ENCODE measurements around the gene CD177.

Gene CD177

GRCh38 chr19:43353606-43354304 is at the start of gene CD177:
Gene CD177 (plus strand): TSS chr19:43353686. CDS start chr19:43353715, 29 bp downstream.
- Histone ChIP-seq H3K9ac (ENCODE audit: low read depth in 1 of 2, low read length in 2 of 2) (peak within 1 kb of the TSS in 1 of 2 donors; percentile 62), H3K4me1 (ENCODE audit: control insufficient read depth in 2 of 2, insufficient read depth in 2 of 2, low read length in 2 of 2) (peaks cover 16 to 31% of the 10 kb centered on the region in 2 donors), H3K27ac (ENCODE audit: low read depth in 2 of 2, low read length in 2 of 2) (peak within 1 kb of the TSS; percentile 57 to 66), H3K27me3 (ENCODE audit: control insufficient read depth in 2 of 2, insufficient read depth in 2 of 2, low read length in 2 of 2) (no peaks in the 10 kb centered on the region), H3K4me3 (ENCODE audit: low read length in 2 of 2) (peak within 1 kb of the TSS; percentile 56 to 66), H3K36me3 (ENCODE audit: control insufficient read depth in 2 of 2, insufficient read depth in 2 of 2, low read length in 2 of 2) (no peaks in the 10 kb centered on the region), H3K9me3 (ENCODE audit: control insufficient read depth in 2 of 2, low read length in 2 of 2) (no peaks in the 10 kb centered on the region)

- Histone ChIP-seq H3K4me1 (ENCODE audit: control insufficient read depth in 2 of 2, insufficient read depth in 2 of 2, low read length in 2 of 2) (no peaks in the 10 kb centered on the region), H3K27ac (ENCODE audit: low read depth in 2 of 2, low read length in 2 of 2) (no peak overlapping the region), H3K4me3 (ENCODE audit: low read length in 2 of 2) (no peak overlapping the region), H3K27me3 (ENCODE audit: control insufficient read depth in 2 of 2, insufficient read depth in 2 of 2, low read length in 2 of 2) (no peaks in the 10 kb centered on the region), H3K9me3 (ENCODE audit: control insufficient read depth in 2 of 2, low read length in 2 of 2) (peaks cover 0 to 4% of the 10 kb centered on the region in 2 donors), H3K9ac (ENCODE audit: low read depth in 1 of 2, low read length in 2 of 2) (no peak overlapping the region), H3K36me3 (ENCODE audit: control insufficient read depth in 2 of 2, insufficient read depth in 2 of 2, low read length in 2 of 2) (no peaks in the 10 kb centered on the region)
Observed at GRCh38 chr19:43305642-43306041, 47.8 kb upstream of the CD177 start.

- Histone ChIP-seq H3K9me3 (ENCODE audit: control insufficient read depth in 2 of 2, low read length in 2 of 2) (peaks cover 0 to 4% of the 10 kb centered on the region in 2 donors), H3K4me1 (ENCODE audit: control insufficient read depth in 2 of 2, insufficient read depth in 2 of 2, low read length in 2 of 2) (no peaks in the 10 kb centered on the region), H3K36me3 (ENCODE audit: control insufficient read depth in 2 of 2, insufficient read depth in 2 of 2, low read length in 2 of 2) (no peaks in the 10 kb centered on the region), H3K4me3 (ENCODE audit: low read length in 2 of 2) (no peak overlapping the region), H3K27ac (ENCODE audit: low read depth in 2 of 2, low read length in 2 of 2) (no peak overlapping the region), H3K27me3 (ENCODE audit: control insufficient read depth in 2 of 2, insufficient read depth in 2 of 2, low read length in 2 of 2) (no peaks in the 10 kb centered on the region), H3K9ac (ENCODE audit: low read depth in 1 of 2, low read length in 2 of 2) (no peak overlapping the region)
Observed at GRCh38 chr19:43306097-43306496, 47.4 kb upstream of the CD177 start.

GRCh38 chr19:43308244-43308815 is 45.2 kb upstream of the CD177 start:
- Histone ChIP-seq H3K36me3 (ENCODE audit: control insufficient read depth in 2 of 2, insufficient read depth in 2 of 2, low read length in 2 of 2) (no peaks in the 10 kb centered on the region), H3K9me3 (ENCODE audit: control insufficient read depth in 2 of 2, low read length in 2 of 2) (peaks cover 0 to 4% of the 10 kb centered on the region in 2 donors), H3K4me1 (ENCODE audit: control insufficient read depth in 2 of 2, insufficient read depth in 2 of 2, low read length in 2 of 2) (no peaks in the 10 kb centered on the region), H3K4me3 (ENCODE audit: low read length in 2 of 2) (no peak overlapping the region), H3K9ac (ENCODE audit: low read depth in 1 of 2, low read length in 2 of 2) (no peak overlapping the region), H3K27ac (ENCODE audit: low read depth in 2 of 2, low read length in 2 of 2) (no peak overlapping the region), H3K27me3 (ENCODE audit: control insufficient read depth in 2 of 2, insufficient read depth in 2 of 2, low read length in 2 of 2) (no peaks in the 10 kb centered on the region)

- H3K27ac ChIP-seq (ENCODE audit: low read depth in 2 of 2, low read length in 2 of 2), result no peak overlapping the region
- H3K4me3 ChIP-seq (ENCODE audit: low read length in 2 of 2), result no peak overlapping the region
- peaks cover 0 to 4% of the 10 kb centered on the region in 2 donors for H3K9me3 ChIP-seq (ENCODE audit: control insufficient read depth in 2 of 2, low read length in 2 of 2)
- no peaks in the 10 kb centered on the region for H3K27me3 ChIP-seq (ENCODE audit: control insufficient read depth in 2 of 2, insufficient read depth in 2 of 2, low read length in 2 of 2)
- no peaks in the 10 kb centered on the region for H3K4me1 ChIP-seq (ENCODE audit: control insufficient read depth in 2 of 2, insufficient read depth in 2 of 2, low read length in 2 of 2)
- H3K9ac ChIP-seq (ENCODE audit: low read depth in 1 of 2, low read length in 2 of 2), result no peak overlapping the region
- H3K36me3 ChIP-seq (ENCODE audit: control insufficient read depth in 2 of 2, insufficient read depth in 2 of 2, low read length in 2 of 2), result no peaks in the 10 kb centered on the region
Observed at GRCh38 chr19:43309466-43309865, 44.0 kb upstream of the CD177 start.

GRCh38 chr19:43310221-43310620 is 43.3 kb upstream of the CD177 start:
- no peak overlapping the region for H3K4me3 ChIP-seq (ENCODE audit: low read length in 2 of 2)
- H3K4me1 ChIP-seq (ENCODE audit: control insufficient read depth in 2 of 2, insufficient read depth in 2 of 2, low read length in 2 of 2), result no peaks in the 10 kb centered on the region

GRCh38 chr19:43311256-43311655 is 42.2 kb upstream of the CD177 start:
- Histone ChIP-seq H3K9me3 (ENCODE audit: control insufficient read depth in 2 of 2, low read length in 2 of 2) (peaks cover 0 to 4% of the 10 kb centered on the region in 2 donors), H3K27ac (ENCODE audit: low read depth in 2 of 2, low read length in 2 of 2) (no peak overlapping the region), H3K27me3 (ENCODE audit: control insufficient read depth in 2 of 2, insufficient read depth in 2 of 2, low read length in 2 of 2) (no peaks in the 10 kb centered on the region), H3K4me3 (ENCODE audit: low read length in 2 of 2) (no peak overlapping the region), H3K9ac (ENCODE audit: low read depth in 1 of 2, low read length in 2 of 2) (no peak overlapping the region), H3K4me1 (ENCODE audit: control insufficient read depth in 2 of 2, insufficient read depth in 2 of 2, low read length in 2 of 2) (no peaks in the 10 kb centered on the region), H3K36me3 (ENCODE audit: control insufficient read depth in 2 of 2, insufficient read depth in 2 of 2, low read length in 2 of 2) (no peaks in the 10 kb centered on the region)

More at GRCh38 chr19:43310221-43310620, 43.3 kb upstream of the CD177 start:
- Histone ChIP-seq H3K36me3 (ENCODE audit: control insufficient read depth in 2 of 2, insufficient read depth in 2 of 2, low read length in 2 of 2) (no peaks in the 10 kb centered on the region), H3K9ac (ENCODE audit: low read depth in 1 of 2, low read length in 2 of 2) (no peak overlapping the region), H3K27ac (ENCODE audit: low read depth in 2 of 2, low read length in 2 of 2) (no peak overlapping the region), H3K9me3 (ENCODE audit: control insufficient read depth in 2 of 2, low read length in 2 of 2) (peaks cover 0 to 4% of the 10 kb centered on the region in 2 donors), H3K27me3 (ENCODE audit: control insufficient read depth in 2 of 2, insufficient read depth in 2 of 2, low read length in 2 of 2) (no peaks in the 10 kb centered on the region)

GRCh38 chr19:43311706-43312105 is 41.8 kb upstream of the CD177 start:
- Histone ChIP-seq H3K9ac (ENCODE audit: low read depth in 1 of 2, low read length in 2 of 2) (no peak overlapping the region), H3K4me3 (ENCODE audit: low read length in 2 of 2) (no peak overlapping the region), H3K4me1 (ENCODE audit: control insufficient read depth in 2 of 2, insufficient read depth in 2 of 2, low read length in 2 of 2) (no peaks in the 10 kb centered on the region), H3K36me3 (ENCODE audit: control insufficient read depth in 2 of 2, insufficient read depth in 2 of 2, low read length in 2 of 2) (no peaks in the 10 kb centered on the region), H3K9me3 (ENCODE audit: control insufficient read depth in 2 of 2, low read length in 2 of 2) (peaks cover 0 to 4% of the 10 kb centered on the region in 2 donors), H3K27me3 (ENCODE audit: control insufficient read depth in 2 of 2, insufficient read depth in 2 of 2, low read length in 2 of 2) (no peaks in the 10 kb centered on the region), H3K27ac (ENCODE audit: low read depth in 2 of 2, low read length in 2 of 2) (no peak overlapping the region)

- Histone ChIP-seq H3K9me3 (ENCODE audit: control insufficient read depth in 2 of 2, low read length in 2 of 2) (no peaks in the 10 kb centered on the region), H3K9ac (ENCODE audit: low read depth in 1 of 2, low read length in 2 of 2) (no peak overlapping the region), H3K4me3 (ENCODE audit: low read length in 2 of 2) (no peak overlapping the region), H3K4me1 (ENCODE audit: control insufficient read depth in 2 of 2, insufficient read depth in 2 of 2, low read length in 2 of 2) (no peaks in the 10 kb centered on the region), H3K27me3 (ENCODE audit: control insufficient read depth in 2 of 2, insufficient read depth in 2 of 2, low read length in 2 of 2) (no peaks in the 10 kb centered on the region), H3K27ac (ENCODE audit: low read depth in 2 of 2, low read length in 2 of 2) (no peak overlapping the region), H3K36me3 (ENCODE audit: control insufficient read depth in 2 of 2, insufficient read depth in 2 of 2, low read length in 2 of 2) (no peaks in the 10 kb centered on the region)
Observed at GRCh38 chr19:43313711-43314495, 39.6 kb upstream of the CD177 start.

- no peak overlapping the region for H3K9ac ChIP-seq (ENCODE audit: low read depth in 1 of 2, low read length in 2 of 2)
- H3K27me3 ChIP-seq (ENCODE audit: control insufficient read depth in 2 of 2, insufficient read depth in 2 of 2, low read length in 2 of 2), result no peaks in the 10 kb centered on the region
- no peaks in the 10 kb centered on the region for H3K4me1 ChIP-seq (ENCODE audit: control insufficient read depth in 2 of 2, insufficient read depth in 2 of 2, low read length in 2 of 2)
- no peak overlapping the region for H3K27ac ChIP-seq (ENCODE audit: low read depth in 2 of 2, low read length in 2 of 2)
- H3K4me3 ChIP-seq (ENCODE audit: low read length in 2 of 2), result no peak overlapping the region
- H3K36me3 ChIP-seq (ENCODE audit: control insufficient read depth in 2 of 2, insufficient read depth in 2 of 2, low read length in 2 of 2), result no peaks in the 10 kb centered on the region
- no peaks in the 10 kb centered on the region for H3K9me3 ChIP-seq (ENCODE audit: control insufficient read depth in 2 of 2, low read length in 2 of 2)
Observed at GRCh38 chr19:43315851-43316250, 37.6 kb upstream of the CD177 start.
